GM21576 (cell line): Measurements from ENCODE around the gene KLK2.

Experiments
- ATAC-seq: cut with Tn5 transposase; IDR thresholded peaks from one replicate; pipeline ENCODE4 v1.9.1; 2021; ENCODE audit warnings: mild to moderate bottlenecking, moderate library complexity; ENCODE audit not compliant: unreplicated experiment

KLK2 gene

DNA sequence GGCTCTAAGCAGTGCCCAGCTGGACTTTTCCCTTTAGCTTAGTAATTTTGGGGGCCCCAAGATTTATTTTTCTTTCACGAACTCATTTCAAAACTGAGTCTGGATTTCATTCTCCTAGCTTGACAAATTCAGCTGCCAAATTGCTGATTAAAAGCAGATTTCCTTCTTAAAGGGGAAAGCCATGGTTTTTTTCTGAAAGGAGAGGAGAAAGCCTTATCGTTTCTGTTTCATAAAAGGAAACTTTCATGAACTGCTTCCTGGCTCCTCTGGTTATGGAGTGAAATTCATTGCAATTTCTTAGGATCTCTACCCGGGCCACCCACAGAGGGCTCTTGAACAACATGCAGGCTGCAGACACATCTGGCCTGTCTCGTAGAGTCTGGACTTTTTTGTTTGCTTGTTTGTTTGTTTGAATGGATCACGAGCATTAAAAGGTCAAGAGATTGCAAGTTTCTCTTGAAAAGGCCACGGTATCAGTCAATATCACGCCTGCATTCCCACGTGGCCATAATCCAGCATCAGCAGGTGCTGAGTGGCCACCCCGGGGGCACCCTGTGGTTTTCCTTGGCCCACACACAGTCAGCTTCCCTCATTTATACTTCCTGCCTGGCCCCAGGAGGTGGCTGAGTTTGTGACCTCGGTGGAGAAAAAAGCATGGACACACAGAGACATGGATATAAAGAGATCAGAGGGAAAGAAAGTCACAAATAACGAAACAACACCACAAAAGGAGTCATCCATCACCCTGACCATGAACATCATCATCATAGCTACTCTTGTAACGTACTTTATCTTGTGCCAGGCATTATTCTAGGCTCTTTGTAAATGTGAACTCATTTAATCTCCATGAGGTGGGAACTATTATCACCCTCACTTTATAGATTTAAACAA lies 48.4 kb downstream of the KLK2 start:
- ATAC-seq = no peak

DNA sequence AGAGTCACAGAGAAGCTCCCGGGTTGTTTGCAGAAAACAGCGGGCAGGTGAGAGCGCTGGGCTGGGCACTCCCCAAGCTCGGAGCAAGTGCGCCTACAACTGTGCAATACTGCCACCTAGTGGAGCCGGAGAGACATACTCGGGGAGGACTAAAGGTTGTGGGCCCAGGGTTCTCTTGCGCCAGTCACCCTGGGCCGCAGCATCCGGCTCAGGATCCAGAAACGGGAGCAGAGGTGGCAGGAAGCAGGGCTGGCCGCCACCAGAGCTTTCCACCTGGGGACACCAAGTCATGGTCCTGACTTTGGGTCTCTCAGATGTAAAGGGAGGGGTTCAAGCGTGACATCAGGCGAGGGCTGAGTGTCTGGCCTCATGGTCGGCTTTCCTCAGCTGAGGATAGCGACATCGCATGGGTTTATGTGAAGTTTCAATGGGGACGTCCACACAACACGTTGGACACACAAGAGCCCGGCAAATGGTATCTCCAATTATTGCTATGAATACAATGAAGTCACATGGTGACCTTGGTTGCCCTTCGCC lies 49.1 kb downstream of the KLK2 start:
- ATAC-seq = no peak

DNA sequence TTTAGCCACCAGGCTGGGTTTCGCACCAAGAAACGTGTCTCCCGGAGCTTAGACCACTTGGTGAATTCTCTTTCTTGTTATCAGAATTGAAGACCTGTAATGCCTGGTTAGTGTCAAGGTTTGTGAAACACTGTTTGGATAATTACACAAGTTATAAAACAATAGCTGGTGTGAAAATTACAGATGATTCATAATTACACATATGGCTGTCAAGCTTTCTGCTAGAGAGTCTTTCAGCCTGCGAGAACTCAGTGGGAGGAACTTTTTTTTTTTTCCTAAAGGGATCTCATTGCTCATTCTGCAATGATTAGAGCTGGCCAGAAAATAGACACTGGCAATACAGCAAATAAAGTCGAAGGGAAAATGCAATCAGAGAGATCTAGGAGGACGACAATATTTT lies 51.3 kb downstream of the KLK2 start:
- no peak for ATAC-seq

DNA sequence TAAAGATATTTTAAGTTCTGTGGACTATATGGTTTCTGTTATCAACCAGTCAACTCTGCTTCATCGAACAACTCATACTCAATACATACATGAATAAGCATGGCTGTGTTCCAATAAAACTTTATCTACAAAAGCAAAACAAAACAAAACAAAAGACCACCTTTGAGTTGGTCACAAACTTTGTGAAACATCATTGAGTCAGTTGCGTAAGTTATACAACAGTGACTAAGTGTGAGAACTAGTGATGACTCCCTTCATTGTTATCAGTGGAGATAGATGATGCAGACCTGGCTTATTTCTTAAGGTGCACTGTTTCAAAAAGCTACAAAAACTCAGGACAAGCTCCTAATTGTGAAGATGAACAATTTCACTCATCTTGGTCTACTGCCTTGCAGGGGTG lies 52.5 kb downstream of the KLK2 start:
- no peak for ATAC-seq

DNA sequence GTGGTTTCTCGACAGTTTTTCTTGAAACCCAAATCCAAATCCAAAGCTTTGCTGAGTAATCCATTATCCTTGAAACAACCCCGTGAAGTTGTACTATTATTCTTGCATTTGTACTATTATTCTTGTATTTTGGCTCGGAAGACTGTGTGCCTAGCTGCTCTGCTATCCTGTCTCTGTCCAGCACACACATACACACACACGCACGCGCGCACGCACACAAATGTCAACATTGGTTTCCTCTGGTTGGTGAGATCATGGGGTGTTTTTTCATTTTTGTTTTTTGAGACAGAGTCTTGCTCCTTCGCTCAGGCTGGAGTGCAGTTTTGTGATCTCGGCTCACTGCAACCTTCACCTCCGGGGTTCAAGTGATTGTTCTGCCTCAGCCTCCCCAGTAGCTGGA lies 52.9 kb downstream of the KLK2 start:
- ATAC-seq = no peak

DNA sequence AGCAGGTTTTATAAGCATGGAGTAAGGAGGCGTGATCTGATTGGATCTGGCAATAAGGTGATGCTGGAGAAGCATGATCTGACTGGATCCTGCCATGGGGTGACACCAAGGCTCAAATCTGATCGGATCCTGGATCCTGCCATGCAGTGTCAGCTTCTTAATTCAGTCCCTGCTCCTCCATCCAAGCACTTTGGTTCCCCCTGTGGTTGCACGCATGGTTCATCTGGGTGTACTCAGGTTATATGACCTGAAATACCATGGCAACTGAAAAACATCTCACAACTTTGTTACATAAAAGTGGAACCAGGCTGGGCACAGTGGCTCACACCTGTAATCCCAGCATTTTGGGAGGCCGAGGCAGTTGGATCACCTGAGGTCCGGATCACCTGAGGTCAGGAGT lies 55.6 kb downstream of the KLK2 start:
- ATAC-seq = no peak
